CD4-positive, CD25-positive, alpha-beta regulatory T cell (primary cell): ENCODE results near the gene ZNF691. TPM values are rescaled to one million over a fixed set of nuclear protein-coding genes. Genes with fewer than 3 reads are reported as not detected.
A peak's percentile ranks its signal among the peaks of the same experiment; 100 is the strongest.

Source experiments
- ATAC-seq, 2 donors: fragments of 150-1000 bp; cut with Tn5 transposase; one replicate each; pipeline ENCODE4 v1.10.0; 2021; ENCODE audit warnings: low read depth in 2 of 2, moderate number of reproducible peaks in 2 of 2, moderate library complexity in 1 of 2
- DNase-seq, 3 donors: peaks; one replicate each; pipeline versions ENCODE4 v3.0.0 to v3.0.0-alpha.2; 2012 to 2022; ENCODE audit warnings: mixed read lengths in 1 of 3
- H3K27ac ChIP-seq: one replicate; pipeline ENCODE4 v1.7.0; 2013; ENCODE audit warnings: mild to moderate bottlenecking, low read length; ENCODE audit not compliant: insufficient read depth, poor library complexity, severe bottlenecking
- H3K27me3 ChIP-seq: one replicate; pipeline ENCODE4 v1.7.0; 2013; ENCODE audit warnings: low read length; ENCODE audit not compliant: control insufficient read depth, insufficient read depth
- H3K36me3 ChIP-seq: one replicate; pipeline ENCODE4 v1.7.0; 2013; ENCODE audit warnings: mild to moderate bottlenecking, low read length, moderate library complexity; ENCODE audit not compliant: control insufficient read depth, insufficient read depth
- H3K4me1 ChIP-seq: 2 replicates; pipeline ENCODE4 v1.7.0; 2013; ENCODE audit warnings: mild to moderate bottlenecking, low read length; ENCODE audit not compliant: insufficient read depth, control insufficient read depth, poor library complexity, severe bottlenecking
- H3K4me3 ChIP-seq: one replicate; pipeline ENCODE4 v1.7.0; 2013; ENCODE audit warnings: low read depth, mild to moderate bottlenecking, low read length, moderate library complexity
- H3K9me3 ChIP-seq, 2 experiments: 1 replicate in 1 of 2; 2 replicates in 1 of 2; pipeline ENCODE4 v1.7.0; 2013; ENCODE audit warnings: low read length in 2 of 2, mild to moderate bottlenecking in 1 of 2, moderate library complexity in 1 of 2; ENCODE audit not compliant: control insufficient read depth in 2 of 2
- H3K27ac Mint-ChIP-seq, 3 donors: one replicate each; pipeline ENCODE4 v1.8.0; 2020 to 2022; ENCODE audit warnings: mild to moderate bottlenecking in 3 of 3, mixed read lengths in 3 of 3, moderate library complexity in 2 of 3
- H3K27me3 Mint-ChIP-seq: one replicate; pipeline ENCODE4 v1.8.0; 2022; ENCODE audit warnings: mild to moderate bottlenecking, mixed read lengths
- H3K36me3 Mint-ChIP-seq: one replicate; pipeline ENCODE4 v1.8.0; 2020; ENCODE audit warnings: mixed read lengths
- H3K4me1 Mint-ChIP-seq, 4 donors: one replicate each; pipeline ENCODE4 v1.8.0; 2020 to 2022; ENCODE audit warnings: mixed read lengths in 4 of 4, mild to moderate bottlenecking in 1 of 4
- H3K4me3 Mint-ChIP-seq, 4 donors: one replicate each; pipeline ENCODE4 v1.8.0; 2020 to 2022; ENCODE audit warnings: mild to moderate bottlenecking in 4 of 4, mixed read lengths in 4 of 4, moderate library complexity in 3 of 4
- H3K9me3 Mint-ChIP-seq, 7 donors: one replicate each; pipeline ENCODE4 v1.8.0; 2020 to 2022; ENCODE audit warnings: mixed read lengths in 7 of 7, mild to moderate bottlenecking in 3 of 7, moderate library complexity in 2 of 7
- polyA plus RNA-seq, 4 donors: library from polyadenylated mRNA; unstranded; fragments of 300-500 nt; fragmentation: Illumina TruSeq; gene quantifications; one replicate each; pipeline ENCODE4 v1.2.3, GENCODE V29; 2021
- total RNA-seq: library from RNA; stranded (reverse); gene quantifications from one replicate; pipeline ENCODE4 v1.2.3, GENCODE V29; 2022

ZNF691 gene
- total and polyA plus RNA-seq, 5 donors from 2014 or later, result 5.3 to 13.7 (median 9.5) TPM

DNA sequence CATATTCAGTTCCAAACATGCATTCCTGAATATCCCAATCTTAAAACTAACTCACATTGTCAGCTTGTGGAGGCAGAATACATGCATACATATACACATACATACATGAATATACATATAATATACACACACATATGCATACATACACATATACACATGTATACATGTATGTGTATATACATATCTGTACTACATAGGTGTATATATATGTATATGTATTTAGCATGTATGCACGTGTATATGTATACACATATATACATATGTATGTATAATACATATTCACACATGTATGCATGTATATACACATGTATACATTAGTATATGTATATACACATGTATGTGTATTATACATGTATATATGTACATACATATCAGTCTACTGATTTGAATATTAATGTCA is 1.2 kb upstream of the ZNF691 start:
- Mint-ChIP-seq H3K4me3 (no peak overlapping the region), H3K4me1 (peaks cover 16 to 43% (median 28%) of the 10 kb centered on the region in 4 donors), H3K9me3 (peaks cover 0 to 4% (median 0%) of the 10 kb centered on the region in 7 donors), H3K27ac (no peak overlapping the region), H3K27me3 (no peaks in the 10 kb centered on the region), H3K36me3 (peaks cover 18% of the 10 kb centered on the region)
- H3K36me3 ChIP-seq, result peaks cover 3% of the 10 kb centered on the region
- H3K9me3 ChIP-seq, result no peaks in the 10 kb centered on the region
- peak overlapping the region; percentile 94 for H3K4me3 ChIP-seq
- no peak for DNase-seq
- no peak for ATAC-seq
- no peaks in the 10 kb centered on the region for H3K27me3 ChIP-seq
- peaks cover 36% of the 10 kb centered on the region for H3K4me1 ChIP-seq
- no peak overlapping the region for H3K27ac ChIP-seq

DNA sequence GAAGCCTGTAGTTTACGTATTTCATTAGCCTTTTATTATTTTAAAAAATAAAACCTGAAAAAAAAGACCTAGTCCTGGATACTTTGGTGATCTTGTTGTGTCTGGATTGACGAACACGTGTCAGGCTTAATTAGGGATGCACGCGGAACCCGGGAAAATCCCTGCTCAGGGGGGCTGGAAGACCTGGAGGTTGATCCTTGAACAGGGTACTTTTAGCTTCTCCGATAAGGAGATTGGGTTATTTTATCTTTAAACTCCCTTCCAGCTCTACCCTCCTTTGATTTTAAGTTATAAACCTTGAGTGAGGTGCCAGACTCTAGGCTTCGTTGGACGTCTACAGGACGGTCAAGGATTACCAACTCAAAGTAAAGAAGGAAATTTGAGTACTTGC is 552 bp upstream of the ZNF691 start:
- peaks cover 24% of the 10 kb centered on the region for H3K36me3 Mint-ChIP-seq
- H3K4me1 Mint-ChIP-seq, result peaks cover 11 to 43% (median 29%) of the 10 kb centered on the region in 4 donors
- peaks cover 36% of the 10 kb centered on the region for H3K4me1 ChIP-seq
- no peaks in the 10 kb centered on the region for H3K27me3 ChIP-seq
- H3K27ac ChIP-seq, result peak overlapping the region; percentile 73
- peaks cover 6% of the 10 kb centered on the region for H3K36me3 ChIP-seq
- peak overlapping the region; percentile 85 to 97 (median 87) for H3K27ac Mint-ChIP-seq
- DNase-seq (no peak), ATAC-seq (no peak)
- peak overlapping the region; percentile 91 to 96 (median 95) for H3K4me3 Mint-ChIP-seq
- H3K27me3 Mint-ChIP-seq, result no peaks in the 10 kb centered on the region
- H3K9me3 ChIP-seq, result no peaks in the 10 kb centered on the region
- H3K9me3 Mint-ChIP-seq, result peaks cover 0 to 4% (median 0%) of the 10 kb centered on the region in 7 donors
- peak overlapping the region; percentile 94 for H3K4me3 ChIP-seq

DNA sequence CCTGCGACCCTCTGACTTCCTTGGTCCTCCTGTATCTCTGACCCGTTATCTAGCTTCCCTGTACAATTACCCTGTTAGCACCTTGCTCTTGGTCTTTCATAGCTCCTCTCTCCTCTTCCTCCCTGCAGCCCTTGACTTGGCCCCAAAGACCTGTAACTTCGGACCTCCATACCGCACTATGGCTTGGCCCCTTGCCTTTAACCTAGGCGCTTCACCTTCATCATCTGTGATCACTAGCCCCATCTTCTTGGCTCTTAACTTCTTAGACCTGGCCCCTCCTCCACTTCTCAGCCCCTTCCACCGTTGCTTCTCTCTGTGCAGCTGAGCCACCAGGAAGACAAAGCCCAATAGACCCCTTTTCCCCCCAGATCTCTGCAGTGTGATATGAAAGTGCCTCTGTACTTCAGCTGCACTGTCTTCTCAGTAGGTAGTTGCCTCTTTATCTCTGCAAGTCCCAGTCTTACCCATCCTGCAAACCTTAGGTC is 740 bp downstream of the ZNF691 start:
- Mint-ChIP-seq H3K27me3 (no peaks in the 10 kb centered on the region), H3K4me3 (peak overlapping the region; percentile 91 to 96 (median 95)), H3K36me3 (peaks cover 32% of the 10 kb centered on the region), H3K4me1 (peaks cover 11 to 43% (median 30%) of the 10 kb centered on the region in 4 donors), H3K27ac (peak overlapping the region; percentile 87 to 97 (median 93)), H3K9me3 (peaks cover 0 to 4% (median 0%) of the 10 kb centered on the region in 7 donors)
- no peaks in the 10 kb centered on the region for H3K27me3 ChIP-seq
- H3K27ac ChIP-seq, result peak overlapping the region; percentile 73
- peaks cover 36% of the 10 kb centered on the region for H3K4me1 ChIP-seq
- no peak for ATAC-seq
- H3K36me3 ChIP-seq, result peaks cover 14% of the 10 kb centered on the region
- H3K4me3 ChIP-seq, result peak overlapping the region; percentile 94
- no peaks in the 10 kb centered on the region for H3K9me3 ChIP-seq
- peak in 1 of 3 donors; percentile 16 for DNase-seq

DNA sequence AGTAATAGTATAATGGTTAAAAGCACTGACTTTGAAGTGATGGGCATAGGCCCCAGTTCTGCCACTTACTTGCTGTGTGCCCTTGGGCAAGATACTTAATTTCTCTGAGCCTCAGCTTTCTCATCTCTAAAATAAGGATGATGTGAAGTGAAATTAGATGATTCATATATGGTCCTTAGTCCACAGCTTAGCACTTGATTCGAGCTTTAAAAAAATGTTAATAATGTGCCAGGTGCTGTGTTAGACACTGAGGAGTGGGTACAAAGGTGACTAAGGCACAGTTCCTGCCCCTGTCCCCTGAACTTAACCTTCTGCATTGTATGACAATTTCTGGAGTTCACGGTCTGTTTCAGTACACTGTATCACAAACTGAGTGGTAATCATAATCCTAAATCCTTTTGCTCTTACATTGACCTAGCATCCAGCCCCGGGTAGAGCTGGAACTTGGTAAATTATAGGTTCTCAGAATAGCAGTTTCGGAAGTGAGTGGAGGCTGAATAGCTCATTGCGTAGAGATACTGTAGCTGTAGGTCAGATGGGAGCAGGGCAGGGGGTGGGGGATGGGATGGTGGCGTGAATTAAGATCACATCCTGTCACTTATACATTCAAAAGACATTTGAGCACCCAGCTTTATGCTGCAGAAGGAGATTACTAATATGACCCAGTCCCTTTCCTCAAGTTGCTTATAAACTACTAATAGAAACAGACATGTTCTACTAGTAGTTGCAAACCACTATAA is 1.5 kb downstream of the ZNF691 start:
- H3K4me3 ChIP-seq, result peak overlapping the region; percentile 94
- Mint-ChIP-seq H3K4me1 (peaks cover 11 to 43% (median 30%) of the 10 kb centered on the region in 4 donors), H3K36me3 (peaks cover 34% of the 10 kb centered on the region), H3K9me3 (peaks cover 0 to 4% (median 0%) of the 10 kb centered on the region in 7 donors), H3K27me3 (no peaks in the 10 kb centered on the region), H3K27ac (peak overlapping the region; percentile 83 to 97 (median 87)), H3K4me3 (peak overlapping the region; percentile 91 to 96 (median 95))
- peaks cover 36% of the 10 kb centered on the region for H3K4me1 ChIP-seq
- ATAC-seq (no peak), DNase-seq (peak in 1 of 3 donors; percentile 61)
- H3K27ac ChIP-seq, result no peak overlapping the region
- H3K27me3 ChIP-seq, result no peaks in the 10 kb centered on the region
- H3K36me3 ChIP-seq, result peaks cover 14% of the 10 kb centered on the region
- no peaks in the 10 kb centered on the region for H3K9me3 ChIP-seq

DNA sequence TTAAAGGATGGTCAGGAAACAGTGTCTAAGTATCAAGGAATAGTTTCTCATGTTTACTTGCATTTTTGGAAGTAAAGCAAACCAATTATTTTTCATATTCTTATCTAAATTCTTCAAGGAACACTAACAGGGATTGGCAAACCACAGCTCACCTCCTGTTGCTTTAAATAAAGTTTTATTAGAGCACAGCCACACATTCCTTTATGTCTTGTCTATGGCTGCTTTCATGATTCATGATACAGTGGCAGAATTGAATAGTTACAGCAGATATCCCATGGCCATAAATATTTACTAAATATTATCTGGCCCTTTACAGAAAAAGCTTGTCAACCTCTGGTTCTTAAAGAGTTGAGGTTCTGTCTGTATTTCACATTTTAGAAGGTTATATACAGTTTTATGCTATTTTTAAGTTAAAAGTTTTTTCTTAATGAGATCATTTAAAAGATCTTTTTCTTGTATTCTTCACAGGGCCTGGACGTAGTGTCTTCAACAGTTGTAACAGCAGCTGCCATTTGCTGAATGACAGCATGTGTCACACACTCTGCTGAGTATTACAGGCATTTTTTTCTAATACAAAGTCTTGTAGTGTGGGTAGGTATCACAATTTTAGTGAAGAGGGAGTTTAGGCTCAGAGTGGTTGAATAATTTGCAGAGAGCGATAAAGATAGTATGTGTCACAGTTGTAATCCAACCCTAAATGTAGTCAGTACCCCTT is 2.6 kb downstream of the ZNF691 start:
- peaks cover 26% of the 10 kb centered on the region for H3K36me3 Mint-ChIP-seq
- H3K9me3 Mint-ChIP-seq, result peaks cover 0 to 4% (median 0%) of the 10 kb centered on the region in 7 donors
- no peaks in the 10 kb centered on the region for H3K27me3 Mint-ChIP-seq
- ATAC-seq (no peak), DNase-seq (no peak)
- H3K9me3 ChIP-seq, result no peaks in the 10 kb centered on the region
- peak overlapping the region; percentile 2 to 95 (median 72) for H3K4me3 Mint-ChIP-seq
- H3K27me3 ChIP-seq, result no peaks in the 10 kb centered on the region
- peaks cover 11 to 43% (median 30%) of the 10 kb centered on the region in 4 donors for H3K4me1 Mint-ChIP-seq
- peaks cover 14% of the 10 kb centered on the region for H3K36me3 ChIP-seq
- peaks cover 36% of the 10 kb centered on the region for H3K4me1 ChIP-seq
- peak overlapping the region; percentile 94 for H3K4me3 ChIP-seq
- peak overlapping the region in 1 of 3 donors; percentile 97 for H3K27ac Mint-ChIP-seq
- no peak overlapping the region for H3K27ac ChIP-seq

DNA sequence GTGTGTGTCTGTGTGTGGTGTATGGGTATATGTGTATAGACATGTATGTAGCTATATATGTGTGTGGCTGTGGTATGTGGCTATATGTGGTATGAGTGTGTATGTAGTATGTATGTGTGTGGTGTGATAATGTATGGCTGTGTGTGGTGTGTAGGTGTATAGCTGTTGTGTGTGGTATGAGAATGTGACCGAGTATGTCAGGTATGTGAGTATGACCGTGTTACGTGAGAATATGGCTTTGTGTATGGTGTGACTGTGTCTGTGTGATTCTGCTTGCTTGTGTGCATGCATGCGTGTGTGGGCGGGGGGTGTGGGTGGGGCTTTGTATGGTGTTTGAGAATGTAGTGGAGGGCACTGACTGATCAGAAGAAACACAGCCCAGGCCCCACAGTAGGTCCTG is 3.5 kb downstream of the ZNF691 start:
- Mint-ChIP-seq H3K36me3 (peaks cover 26% of the 10 kb centered on the region), H3K4me1 (peaks cover 11 to 40% (median 29%) of the 10 kb centered on the region in 4 donors), H3K27me3 (no peaks in the 10 kb centered on the region), H3K4me3 (peak overlapping the region in 1 of 4 donors; percentile 78), H3K27ac (peak overlapping the region in 1 of 3 donors; percentile 0), H3K9me3 (peaks cover 0 to 4% (median 0%) of the 10 kb centered on the region in 7 donors)
- H3K4me3 ChIP-seq, result no peak overlapping the region
- no peak for ATAC-seq
- no peak overlapping the region for H3K27ac ChIP-seq
- DNase-seq, result no peak
- H3K27me3 ChIP-seq, result no peaks in the 10 kb centered on the region
- peaks cover 36% of the 10 kb centered on the region for H3K4me1 ChIP-seq
- peaks cover 14% of the 10 kb centered on the region for H3K36me3 ChIP-seq
- H3K9me3 ChIP-seq, result no peaks in the 10 kb centered on the region

DNA sequence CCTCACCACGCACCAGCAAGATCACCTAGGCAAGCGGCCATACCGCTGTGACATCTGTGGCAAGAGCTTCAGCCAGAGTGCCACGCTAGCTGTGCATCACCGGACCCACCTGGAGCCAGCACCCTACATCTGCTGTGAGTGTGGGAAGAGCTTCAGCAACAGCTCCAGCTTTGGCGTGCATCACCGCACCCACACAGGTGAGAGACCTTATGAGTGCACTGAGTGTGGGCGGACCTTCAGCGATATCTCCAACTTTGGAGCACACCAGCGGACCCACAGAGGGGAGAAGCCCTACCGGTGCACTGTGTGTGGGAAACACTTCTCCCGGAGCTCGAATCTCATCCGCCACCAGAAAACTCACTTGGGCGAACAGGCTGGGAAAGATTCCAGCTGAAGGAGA is 5.0 kb downstream of the ZNF691 start:
- ATAC-seq, result no peak
- DNase-seq, result no peak
- H3K27me3 ChIP-seq, result no peaks in the 10 kb centered on the region
- Mint-ChIP-seq H3K36me3 (peaks cover 26% of the 10 kb centered on the region), H3K9me3 (peaks cover 0 to 4% (median 0%) of the 10 kb centered on the region in 7 donors), H3K27ac (no peak overlapping the region), H3K27me3 (no peaks in the 10 kb centered on the region), H3K4me3 (no peak overlapping the region), H3K4me1 (peaks cover 11 to 31% (median 26%) of the 10 kb centered on the region in 4 donors)
- H3K27ac ChIP-seq, result no peak overlapping the region
- H3K36me3 ChIP-seq, result peaks cover 14% of the 10 kb centered on the region
- no peak overlapping the region for H3K4me3 ChIP-seq
- peaks cover 28% of the 10 kb centered on the region for H3K4me1 ChIP-seq
- H3K9me3 ChIP-seq, result no peaks in the 10 kb centered on the region
